NCI-H82 (cell line): Measurements from ENCODE around the gene NAT9.
A peak's percentile ranks its signal among the peaks of the same experiment; 100 is the strongest.

ENCODE experiments used
- DNase-seq: peaks from one replicate; lab custom pipeline; 2025; lab: John Stamatoyannopoulos, UW

The NAT9 gene, protein sequence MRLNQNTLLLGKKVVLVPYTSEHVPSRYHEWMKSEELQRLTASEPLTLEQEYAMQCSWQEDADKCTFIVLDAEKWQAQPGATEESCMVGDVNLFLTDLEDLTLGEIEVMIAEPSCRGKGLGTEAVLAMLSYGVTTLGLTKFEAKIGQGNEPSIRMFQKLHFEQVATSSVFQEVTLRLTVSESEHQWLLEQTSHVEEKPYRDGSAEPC

DNA sequence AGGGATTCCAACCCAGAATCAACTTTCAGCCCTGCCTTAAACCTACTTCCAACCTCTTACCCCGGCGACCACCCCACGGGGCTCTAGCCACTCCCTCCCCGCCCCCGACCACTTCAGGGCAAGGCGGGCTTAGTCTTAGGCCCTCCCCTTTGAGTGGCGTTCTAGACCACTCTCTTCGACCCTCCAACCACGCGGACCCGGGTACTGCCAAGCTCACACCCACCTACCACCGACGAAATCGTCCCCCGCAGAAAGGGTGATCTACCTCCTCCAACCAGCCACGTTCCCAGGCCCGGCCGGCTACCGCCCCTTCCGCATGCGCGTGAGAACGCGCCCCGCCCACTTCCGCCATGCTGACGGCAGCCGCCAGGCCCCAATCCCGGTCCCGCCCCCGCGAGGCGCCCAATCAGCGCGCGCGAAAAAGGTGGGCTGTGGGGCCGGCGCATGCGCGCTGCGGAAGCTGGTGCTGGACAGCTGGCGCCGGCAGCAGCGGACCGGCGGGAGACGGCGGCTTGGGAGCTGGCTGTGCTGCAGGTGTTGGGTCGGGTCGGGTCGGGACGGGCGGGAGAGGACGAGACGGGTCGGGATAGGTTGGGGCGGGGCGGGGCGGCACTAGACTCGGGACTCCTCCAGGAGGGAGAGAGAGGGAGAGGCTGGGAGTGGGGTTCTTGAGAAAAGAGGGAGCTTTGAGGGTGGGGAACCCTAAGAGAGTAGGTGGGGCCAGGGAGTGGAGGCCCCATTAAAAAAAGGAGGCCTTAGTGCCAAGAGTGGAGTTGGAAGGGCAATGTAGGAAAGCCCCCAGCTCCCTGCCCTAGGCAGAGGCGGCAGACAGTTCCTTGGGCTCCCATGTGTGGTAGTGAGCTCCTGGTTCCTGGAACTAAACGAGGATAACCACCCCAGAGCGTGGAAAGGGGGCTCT is at the start of gene NAT9:
NAT9 (minus strand) TSS at position 302 of the 919 bp plus-strand sequence. CDS start 647 bp downstream, outside the sequence.
- peak; percentile 98 for DNase-seq

DNA sequence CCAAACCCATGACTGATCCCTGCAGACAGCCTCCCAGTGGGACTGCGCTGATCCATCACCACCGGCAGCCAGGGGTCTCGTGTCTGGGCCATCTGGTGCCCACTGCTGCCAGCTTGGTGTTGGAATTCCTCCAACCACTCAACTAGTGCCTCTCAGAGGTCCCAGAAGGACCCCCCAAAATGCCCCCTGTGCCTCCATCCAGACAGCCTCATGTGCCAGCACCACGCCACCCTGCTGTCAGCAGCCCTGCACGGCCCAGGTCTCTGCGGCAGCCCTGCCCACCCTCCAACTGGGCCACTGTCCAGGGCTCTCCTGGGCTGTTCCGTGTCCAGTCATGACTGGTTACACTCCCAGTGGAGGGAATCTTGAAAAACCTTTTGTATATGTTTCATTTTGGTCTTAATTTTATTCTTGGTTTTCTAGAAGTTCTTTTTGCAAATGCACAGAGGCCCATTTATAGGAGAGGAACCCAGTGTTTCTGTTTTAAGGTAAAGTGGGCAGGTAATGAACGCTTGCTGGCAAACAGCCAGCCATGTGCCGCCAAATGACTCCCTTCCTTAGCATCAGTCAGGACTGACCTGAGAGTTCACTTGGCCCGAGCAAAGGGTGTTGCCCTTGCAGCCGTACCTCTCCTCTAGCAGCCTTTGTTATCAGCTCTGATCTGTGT is 48.9 kb upstream of the NAT9 start:
- DNase-seq: peak; percentile 20

DNA sequence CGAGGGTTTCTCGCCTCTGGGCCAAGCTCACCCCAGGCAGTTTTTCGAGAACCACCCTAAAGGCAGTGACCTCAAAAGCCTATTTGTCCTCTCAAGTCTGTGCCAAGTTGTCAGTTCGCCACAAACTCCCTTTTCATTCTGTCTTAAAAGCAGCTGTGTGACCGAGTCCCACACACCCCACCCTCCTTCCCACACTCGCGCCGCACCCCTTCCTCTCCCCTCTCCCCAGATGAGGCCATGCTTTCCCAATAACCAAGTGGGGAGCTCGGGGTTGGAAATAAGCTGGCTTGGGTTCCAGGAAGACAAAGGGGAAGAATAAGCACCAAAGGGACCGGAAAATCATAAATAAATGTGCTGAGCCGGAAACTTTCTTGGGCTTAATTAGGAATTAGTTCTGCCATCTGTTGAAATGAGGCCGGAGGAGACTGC is 46.8 kb upstream of the NAT9 start:
- peak; percentile 64 for DNase-seq

DNA sequence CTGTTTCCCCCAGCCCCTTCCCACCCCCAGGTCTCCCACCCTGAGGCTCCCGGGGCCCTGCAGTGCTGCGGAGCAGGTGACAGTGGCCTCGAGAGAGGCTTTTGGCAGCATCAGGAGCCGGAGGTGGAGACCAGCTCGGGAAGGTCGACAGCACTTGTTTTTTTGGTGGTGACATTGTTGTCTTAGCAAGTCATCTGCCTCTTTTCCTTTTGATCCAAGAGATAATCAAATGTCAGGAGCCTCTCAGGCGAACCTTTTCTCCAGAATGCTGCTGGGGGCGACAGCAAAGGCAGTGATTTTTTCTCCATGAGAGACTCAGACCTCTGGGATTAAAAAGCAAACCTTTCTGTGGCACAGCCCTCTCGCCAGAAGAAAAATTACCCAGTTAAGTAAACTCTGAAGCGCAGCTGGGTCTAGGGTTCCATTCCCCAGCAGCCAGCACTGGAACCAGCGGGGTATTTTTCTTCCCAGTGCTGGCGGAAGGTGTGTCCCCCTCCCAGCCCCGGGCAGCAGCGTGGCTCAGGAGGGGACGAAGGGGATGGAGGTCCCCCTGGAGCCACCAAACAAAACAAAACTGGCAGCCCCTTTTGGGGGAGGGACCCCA is 46.3 kb upstream of the NAT9 start:
- no peak for DNase-seq

DNA sequence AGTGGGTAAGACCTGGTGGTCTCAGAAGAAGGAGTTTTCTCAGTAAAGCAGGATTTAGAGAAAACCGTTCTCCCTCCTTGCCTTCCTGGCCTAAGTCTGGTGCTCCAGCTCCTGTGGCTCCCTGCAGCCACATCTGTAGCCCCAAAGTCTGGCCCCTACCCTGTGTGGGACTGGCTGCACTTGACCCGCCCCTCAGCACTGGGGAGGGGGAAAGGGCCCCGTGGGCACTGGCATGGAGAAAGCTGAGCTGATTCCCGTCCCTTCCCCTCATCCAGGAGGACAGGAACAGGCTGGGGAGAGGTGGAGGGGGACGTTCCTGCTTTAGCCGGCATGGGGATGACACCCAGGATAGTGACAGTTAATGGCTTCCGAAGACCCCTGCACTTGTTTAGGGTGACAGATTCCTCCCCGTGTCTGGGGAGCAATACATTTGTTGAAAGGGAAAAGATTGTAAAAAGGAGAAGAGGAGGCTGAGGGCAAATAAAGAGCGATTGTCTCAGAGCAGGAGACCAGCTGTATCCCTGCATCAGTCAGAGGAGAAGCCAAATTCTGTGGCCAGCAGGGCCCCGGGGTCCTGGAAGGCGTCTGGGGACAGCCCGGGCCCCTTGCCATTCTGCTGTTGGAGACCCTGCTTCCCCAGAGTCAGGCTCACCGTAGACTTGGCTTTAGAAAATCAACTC is 45.6 kb upstream of the NAT9 start:
- DNase-seq: no peak

DNA sequence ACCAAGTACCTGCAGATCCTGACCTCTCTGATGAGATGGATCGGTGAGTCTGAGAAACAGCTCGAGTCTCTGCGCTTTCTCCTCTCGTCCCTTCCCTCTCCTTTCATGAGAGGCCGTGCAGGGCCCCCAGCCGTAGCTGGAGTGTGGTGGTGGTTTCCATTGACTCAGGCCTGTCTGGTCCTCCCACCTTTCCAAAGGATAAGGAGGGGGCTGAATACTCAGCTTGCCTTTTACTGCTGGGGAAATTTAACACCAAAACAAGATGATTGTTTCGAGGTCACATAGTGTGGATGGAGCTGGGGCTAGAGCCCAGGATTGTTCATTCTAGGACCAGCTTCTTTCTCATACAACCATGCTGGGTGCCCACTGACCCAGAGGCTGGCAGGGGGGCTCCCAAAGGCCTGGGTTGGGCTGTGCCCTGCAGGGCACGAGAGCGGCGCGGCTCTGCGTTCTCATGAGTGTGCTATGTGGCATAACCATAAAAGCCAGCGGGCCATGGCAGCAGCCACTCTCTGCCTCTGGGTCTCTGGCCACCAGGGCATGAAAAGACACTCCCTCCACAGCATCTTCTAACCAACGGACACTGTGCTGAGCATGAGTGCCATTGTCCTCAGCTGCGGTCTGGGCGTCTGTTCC is 43.8 kb upstream of the NAT9 start:
- no peak for DNase-seq

DNA sequence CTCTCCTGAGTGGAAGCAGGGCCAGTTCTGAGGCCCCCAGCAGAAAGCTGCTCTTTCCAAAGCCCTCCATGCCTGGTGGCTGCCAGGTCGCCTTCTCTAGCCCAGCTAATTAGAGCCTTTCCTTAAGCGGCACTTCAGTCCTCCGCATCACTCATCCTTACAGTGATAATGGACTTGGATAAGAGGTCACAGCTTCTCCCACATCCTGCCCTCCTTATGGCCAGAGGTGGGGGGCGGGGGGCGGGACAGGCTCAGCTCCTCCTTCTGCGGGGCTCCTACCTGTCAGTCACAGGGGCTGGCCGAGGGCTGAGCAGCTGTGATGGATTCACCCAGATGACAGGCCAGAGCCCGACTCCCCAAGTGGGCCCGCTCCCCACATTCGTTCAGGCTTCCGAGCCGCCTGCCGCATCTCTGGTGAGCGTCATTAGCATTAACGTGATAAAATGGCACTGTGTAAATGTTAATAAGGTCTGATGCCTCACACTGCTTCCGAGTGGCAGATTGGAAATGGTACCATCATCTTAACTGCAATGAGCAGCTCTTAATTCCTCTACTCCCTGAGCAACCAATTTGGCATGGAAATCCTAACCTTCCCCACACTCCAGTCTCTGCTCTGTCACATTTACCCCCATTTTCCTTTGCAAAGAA is 42.3 kb upstream of the NAT9 start:
- DNase-seq: no peak

DNA sequence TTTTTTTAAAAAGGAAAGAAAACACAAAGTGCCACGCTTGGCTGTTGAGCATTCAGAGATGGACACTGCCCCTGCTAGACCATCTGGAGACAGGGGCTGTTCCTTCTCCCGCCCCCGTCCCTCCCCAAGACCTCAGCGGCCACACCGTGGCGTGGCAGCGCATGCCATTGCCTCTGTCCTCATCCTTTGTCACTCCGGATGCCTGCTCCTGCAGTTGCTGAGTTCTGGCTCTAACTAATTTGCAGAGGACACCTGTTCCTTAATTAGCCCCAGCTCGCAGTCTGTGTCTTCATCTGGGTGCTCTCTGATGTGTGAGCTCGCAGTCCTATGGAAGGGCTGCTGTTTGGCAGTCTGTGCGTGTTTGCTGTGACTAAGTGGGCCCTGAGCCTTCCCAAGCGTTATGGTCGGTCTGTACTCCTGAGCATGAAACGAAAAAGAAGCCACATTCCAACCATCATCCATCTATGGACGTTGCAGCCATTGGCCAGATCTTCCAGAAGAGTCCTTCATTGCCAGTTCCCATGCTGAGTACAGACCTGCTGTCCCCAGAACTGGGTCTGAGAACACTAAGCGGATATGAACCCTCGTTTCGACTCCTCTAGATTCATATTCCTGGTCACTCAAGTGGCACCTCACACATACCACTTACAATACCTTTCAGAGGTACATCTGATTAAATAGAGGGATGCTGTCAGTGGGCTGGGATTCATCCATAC is 40.9 kb upstream of the NAT9 start:
- DNase-seq: no peak

DNA sequence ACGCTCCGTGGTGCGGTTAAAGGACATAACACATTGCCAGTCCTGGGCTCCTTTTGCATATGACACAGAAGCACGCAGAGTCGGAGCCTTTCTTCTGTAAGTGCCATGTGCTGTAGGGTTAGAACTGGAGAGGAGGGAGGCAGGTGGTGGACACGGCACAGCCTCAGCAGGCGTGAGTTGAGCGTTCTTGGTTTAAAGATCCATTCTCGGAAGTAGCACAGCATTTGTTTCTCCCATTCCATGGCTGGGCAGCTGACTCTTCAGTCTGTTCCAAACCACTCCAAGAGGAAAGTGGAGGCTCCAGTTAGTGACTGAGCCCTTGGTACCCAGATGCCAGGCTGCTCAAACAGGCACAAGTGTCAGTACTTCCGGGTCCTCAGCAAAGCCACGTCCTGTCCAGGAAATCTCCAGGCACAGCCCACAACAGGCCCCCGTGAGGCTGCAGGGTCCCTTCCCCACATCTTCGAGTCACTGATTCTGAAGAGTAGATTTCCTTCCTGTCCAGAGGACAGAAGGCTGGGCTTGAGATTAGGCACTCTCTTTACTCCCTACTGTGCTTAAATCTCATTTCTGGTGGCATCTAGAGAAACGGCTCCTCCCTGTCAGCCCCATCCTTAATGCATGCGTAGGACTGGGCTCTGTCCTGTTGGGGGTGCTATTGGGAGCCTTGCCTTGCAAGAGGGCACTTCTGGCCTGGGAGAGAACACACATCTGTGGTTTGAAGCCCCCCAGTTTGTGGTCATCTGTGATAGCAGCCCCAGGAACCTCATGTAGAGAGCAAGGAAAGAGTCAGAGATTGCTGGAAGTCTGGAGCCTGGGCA is 39.6 kb upstream of the NAT9 start:
- DNase-seq: peak; percentile 56

DNA sequence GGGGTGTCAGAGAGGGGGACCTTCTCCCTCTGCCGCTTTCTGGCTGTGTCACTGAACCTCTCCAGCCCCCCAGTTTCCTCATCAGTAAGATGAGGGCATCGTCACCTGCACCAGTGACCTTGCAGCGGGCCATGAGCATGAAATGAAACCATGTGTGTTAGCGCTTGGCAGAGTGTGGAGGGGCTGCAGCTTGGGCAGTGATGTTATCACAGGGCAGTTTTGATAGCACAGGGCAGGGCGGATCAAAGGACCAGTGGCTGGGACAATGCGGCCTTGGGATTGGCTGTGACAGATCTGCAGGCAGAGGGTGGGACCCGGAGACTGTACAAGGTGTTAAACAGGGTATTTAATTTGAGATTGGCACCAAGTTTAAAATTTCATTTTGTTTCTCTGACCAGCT is 38.9 kb upstream of the NAT9 start:
- no peak for DNase-seq

DNA sequence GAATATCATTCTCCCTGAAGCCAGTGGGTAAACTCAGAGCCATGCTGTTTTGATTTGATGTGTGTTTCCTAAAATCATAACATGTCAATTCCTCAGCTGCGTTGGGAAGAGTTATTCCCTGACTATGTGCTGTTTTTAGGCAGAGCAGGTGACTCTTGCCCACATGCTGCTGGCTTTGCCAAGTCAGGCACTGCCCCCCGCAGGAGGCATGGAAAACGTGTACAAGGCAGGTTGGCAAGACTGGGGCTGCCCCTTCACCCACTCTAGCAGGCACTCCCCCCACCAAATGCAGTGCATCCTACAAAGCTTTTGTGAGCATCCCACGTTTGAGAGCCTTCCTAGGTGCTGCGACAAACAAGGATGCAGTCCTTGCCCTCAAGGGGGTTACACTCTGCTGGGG is 38.3 kb upstream of the NAT9 start:
- no peak for DNase-seq

DNA sequence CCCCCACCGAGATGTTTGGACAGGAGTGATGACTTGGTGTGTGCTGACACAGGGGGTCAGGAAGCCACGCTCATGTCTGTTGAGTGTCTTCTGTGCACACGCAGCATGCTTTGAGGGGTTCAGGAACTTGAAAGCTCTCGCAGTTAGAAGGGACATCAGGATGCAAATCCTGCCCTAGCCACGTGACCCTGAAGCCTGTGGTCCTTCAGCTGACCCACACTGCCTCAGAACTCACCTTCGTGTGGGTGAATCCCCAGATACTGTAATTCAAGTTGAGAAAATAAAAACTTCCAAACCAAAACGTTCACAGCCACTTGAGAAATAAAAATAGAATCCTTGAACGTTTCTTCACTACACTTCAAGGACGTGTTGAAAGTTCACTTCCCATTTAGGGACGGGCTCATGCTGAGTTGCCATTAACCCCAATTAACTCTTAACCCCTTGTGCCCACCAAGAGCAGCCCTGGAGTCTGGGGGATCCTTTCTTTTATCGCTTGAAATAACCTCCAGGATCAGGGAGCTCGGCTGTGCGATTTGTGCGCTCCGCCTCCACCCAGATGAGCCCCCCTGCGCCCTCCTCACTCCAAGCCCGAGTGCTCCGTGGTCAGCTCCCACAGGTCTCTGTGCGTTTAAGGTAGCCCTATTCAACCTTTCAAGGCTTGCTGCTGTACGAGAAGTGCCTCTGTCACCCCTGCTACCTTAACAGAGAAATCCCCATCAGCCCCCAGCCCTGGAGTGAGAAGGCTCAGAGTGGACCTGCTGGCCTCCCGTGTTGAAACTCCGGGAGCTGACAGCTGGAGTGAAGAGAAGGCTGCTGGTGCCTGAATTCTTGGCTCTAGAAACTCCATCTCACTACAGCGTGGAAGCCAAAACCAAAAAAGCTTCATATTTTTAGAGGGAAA is 36.2 kb upstream of the NAT9 start:
- no peak for DNase-seq

DNA sequence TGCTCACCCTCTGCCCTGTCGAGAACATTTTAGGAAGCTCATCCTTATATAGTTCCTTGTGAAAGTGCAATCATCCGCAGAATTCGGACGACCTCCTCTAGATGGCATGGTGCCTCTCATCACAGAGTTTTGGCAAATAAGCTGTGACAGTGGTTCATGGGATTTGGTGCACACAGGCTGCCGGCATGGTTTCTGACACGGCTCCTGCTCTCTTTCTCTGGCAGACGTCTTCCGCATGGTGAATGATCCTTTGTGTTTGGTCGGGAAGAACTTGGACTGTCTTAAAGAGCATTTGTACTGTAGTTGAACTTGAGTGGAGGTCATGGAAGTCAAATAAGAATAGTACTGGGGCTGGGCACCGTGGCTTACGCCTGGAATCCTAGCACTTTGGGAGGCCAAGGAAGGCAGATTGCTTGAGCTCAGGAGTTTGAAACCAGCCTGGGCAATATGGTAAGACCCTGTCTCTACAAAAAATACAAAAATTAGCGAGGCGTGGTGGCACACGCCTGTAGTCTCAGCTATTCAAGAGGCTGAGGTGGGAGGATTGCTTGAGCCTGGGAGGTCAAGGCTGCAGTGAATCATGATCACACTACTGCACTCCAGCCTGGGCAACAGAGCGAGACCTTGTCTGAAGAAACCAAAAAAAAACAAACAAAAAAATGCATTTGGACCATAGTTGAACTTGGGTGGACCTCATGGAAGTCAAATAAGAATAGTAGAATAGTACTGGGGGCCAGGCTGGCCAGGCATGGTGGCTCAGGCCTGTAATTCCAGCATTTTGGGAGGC is 34.7 kb upstream of the NAT9 start:
- DNase-seq: no peak

DNA sequence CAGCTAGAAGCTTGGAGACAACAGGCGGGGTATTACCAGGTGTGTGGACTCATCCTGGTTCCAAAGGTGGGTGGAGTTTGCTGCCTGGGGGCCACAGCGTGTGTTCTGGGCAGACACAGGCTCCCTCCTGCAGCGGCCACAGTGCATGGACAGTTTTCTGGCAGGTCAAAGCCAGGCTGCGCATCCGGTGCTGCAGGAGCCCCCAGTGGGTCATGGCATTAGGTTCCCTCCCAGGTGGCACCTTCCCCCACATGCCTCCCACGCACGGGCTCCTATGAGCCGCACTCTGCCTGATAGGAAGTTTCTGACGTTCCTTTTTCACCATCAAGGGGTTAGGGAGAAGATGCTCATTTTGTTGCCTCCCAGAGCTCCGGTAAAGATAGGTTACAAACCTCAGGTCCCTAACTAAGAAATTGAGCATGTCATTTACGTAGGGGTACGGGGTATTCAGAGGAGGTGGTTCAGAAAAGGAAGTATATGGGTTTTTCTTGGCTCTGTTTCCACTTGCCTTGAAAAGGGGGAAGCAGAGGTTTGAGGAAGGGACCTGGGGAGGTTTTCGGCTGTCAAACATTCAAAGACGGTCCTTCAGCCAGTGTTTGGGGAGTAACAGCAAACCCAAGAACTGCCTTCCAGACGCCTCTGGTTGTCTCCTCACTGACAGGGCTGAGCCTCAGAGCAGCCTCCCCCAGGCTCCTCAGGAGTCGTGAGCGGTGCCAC is 32.7 kb upstream of the NAT9 start:
- DNase-seq: no peak

DNA sequence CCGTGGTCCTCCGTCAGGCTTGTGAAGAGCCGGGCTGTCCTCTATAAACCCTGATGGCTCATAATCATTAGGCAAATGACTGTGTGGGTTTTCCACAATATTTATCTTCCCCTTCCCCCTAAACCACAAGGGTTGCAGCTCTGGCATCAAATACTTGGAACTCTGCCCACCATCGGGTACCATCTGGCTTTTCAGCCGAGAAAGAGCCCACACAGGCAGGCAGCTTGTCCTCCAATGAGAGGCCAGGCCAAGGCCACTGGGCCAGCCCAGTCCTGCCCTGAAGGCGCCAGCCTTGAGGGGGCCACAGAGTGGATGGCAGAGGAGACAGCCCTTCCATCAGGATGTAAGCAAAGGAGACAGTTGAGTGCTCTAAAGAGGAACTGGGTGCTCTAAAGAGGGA is 31.8 kb upstream of the NAT9 start:
- DNase-seq: no peak

DNA sequence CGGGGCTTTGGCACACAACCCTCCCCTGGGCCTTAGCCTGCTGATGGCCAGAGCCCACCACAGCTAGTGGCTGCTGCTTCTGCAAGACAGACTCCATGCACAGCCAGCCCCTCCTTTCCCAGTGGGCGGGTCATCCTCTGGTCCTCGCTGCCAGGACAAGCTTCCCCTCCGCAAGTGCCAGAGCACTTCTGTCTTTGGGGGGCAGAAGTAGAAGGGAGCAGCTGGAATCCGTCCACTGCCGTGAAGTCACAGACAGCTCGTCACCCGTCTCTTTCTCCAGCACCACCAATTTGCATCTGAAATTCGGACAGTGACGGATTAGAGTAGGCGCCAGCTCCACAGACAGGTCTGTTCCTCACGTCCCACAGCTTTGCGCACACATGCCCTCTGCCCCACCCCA is 31.3 kb upstream of the NAT9 start:
- no peak for DNase-seq

DNA sequence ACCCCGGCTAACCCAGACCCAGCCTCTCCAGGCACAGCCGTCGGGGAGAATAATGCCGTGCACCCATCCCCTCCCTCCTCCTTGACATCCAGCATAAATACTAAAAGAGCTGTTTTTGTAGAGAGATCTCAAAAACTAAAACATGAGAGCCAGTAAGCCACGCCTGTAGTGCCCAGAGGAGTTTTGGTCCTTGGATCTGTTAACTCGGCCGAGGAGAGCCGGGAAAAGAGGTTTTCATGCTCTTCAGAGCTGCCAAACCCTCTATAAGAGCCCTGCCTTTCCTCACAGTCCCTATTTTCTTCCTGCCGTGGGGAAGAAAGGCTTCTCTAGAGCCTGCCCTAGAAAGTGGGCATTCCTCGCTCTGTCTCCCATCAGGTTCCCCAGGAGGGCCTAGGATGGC is 30.2 kb upstream of the NAT9 start:
- DNase-seq: no peak
